Measurements from ENCODE around the gene PHOX2A. TPM values are rescaled to one million over a fixed set of nuclear protein-coding genes. Genes with fewer than 3 reads are reported as not detected.

The PHOX2A gene
- total RNA-seq, 1 experiment from 2014 or later = not detected

GRCh38 chr11:72239313-72239848 is 4.6 kb downstream of the PHOX2A start:
- H3K27ac ChIP-seq = no peak overlapping the region
- H4K20me1 ChIP-seq (ENCODE audit: insufficient read depth) = peaks cover 13% of the 10 kb centered on the region
- intact Hi-C loops (cut with micrococcal nuclease; ENCODE audit: unreplicated experiment) = no loop called here
- H3K79me2 ChIP-seq (ENCODE audit: low read depth) = no peaks in the 10 kb centered on the region
- no peak overlapping the region for H3K4me3 ChIP-seq
- ChIA-PET CTCF (no interaction called here), POLR2A (ENCODE audit: unreplicated experiment) (no interaction called here)
- BruUV-seq (replicated peaks) = no TSS peak
- 0 out of 2 replicates have a peak, but pooled peaks cover 4% of the 10 kb centered on the region for H3K36me3 ChIP-seq (ENCODE audit: low read depth)
- no peak overlapping the region for H2AFZ ChIP-seq
- no peaks in the 10 kb centered on the region for H3K9me3 ChIP-seq (ENCODE audit: insufficient read depth, low read depth)
- H3K9me2 ChIP-seq (ENCODE audit: insufficient read depth) = no peaks in the 10 kb centered on the region
- TF ChIP-seq EZH2 (IDR thresholded peaks at IDR 0.05; ENCODE audit: low read depth) (no peak), CTCF (conservative IDR thresholded peaks at IDR 0.05) (no peak)
- H3K4me1 ChIP-seq (replicated peaks; ENCODE audit: insufficient read depth) = no peaks in the 10 kb centered on the region
- peaks cover 2% of the 10 kb centered on the region; the same call in 1 of the 2 replicates for H3K27me3 ChIP-seq (ENCODE audit: insufficient read depth, low read depth)
- peaks cover 31% of the 10 kb centered on the region for H3F3A ChIP-seq (ENCODE audit: insufficient read depth, low read depth)
- H3K4me2 ChIP-seq = no peak overlapping the region
- peak in 1 of 2 experiments; percentile 53 for DNase-seq

GRCh38 chr11:72238492-72239312 is 5.3 kb downstream of the PHOX2A start:
- Histone ChIP-seq H3F3A (ENCODE audit: insufficient read depth, low read depth) (peaks cover 37% of the 10 kb centered on the region), H3K4me2 (no peak overlapping the region), H3K9me2 (ENCODE audit: insufficient read depth) (no peaks in the 10 kb centered on the region), H3K27me3 (ENCODE audit: insufficient read depth, low read depth) (no peaks in the 10 kb centered on the region), H3K9me3 (ENCODE audit: insufficient read depth, low read depth) (no peaks in the 10 kb centered on the region), H2AFZ (no peak overlapping the region), H3K36me3 (ENCODE audit: low read depth) (0 out of 2 replicates have a peak, but pooled peaks cover 4% of the 10 kb centered on the region), H3K27ac (no peak overlapping the region), H4K20me1 (ENCODE audit: insufficient read depth) (peaks cover 17% of the 10 kb centered on the region), H3K4me3 (no peak overlapping the region), H3K4me1 (replicated peaks; ENCODE audit: insufficient read depth) (no peaks in the 10 kb centered on the region), H3K79me2 (ENCODE audit: low read depth) (no peaks in the 10 kb centered on the region)
- TF ChIP-seq CTCF (conservative IDR thresholded peaks at IDR 0.05) (peak; percentile 16), EZH2 (IDR thresholded peaks at IDR 0.05; ENCODE audit: low read depth) (no peak)
- ChIA-PET CTCF (no interaction called here), POLR2A (ENCODE audit: unreplicated experiment) (no interaction called here)
- intact Hi-C loops (cut with micrococcal nuclease; ENCODE audit: unreplicated experiment) = no loop called here
- BruUV-seq (replicated peaks) = no TSS peak
- DNase-seq = no peak

- Histone ChIP-seq H3K4me3 (no peak overlapping the region), H3K9me3 (ENCODE audit: insufficient read depth, low read depth) (no peaks in the 10 kb centered on the region), H3K4me1 (replicated peaks; ENCODE audit: insufficient read depth) (no peaks in the 10 kb centered on the region), H3F3A (ENCODE audit: insufficient read depth, low read depth) (peaks cover 41% of the 10 kb centered on the region), H3K27ac (no peak overlapping the region), H3K27me3 (ENCODE audit: insufficient read depth, low read depth) (no peaks in the 10 kb centered on the region), H4K20me1 (ENCODE audit: insufficient read depth) (peaks cover 17% of the 10 kb centered on the region), H3K9me2 (ENCODE audit: insufficient read depth) (no peaks in the 10 kb centered on the region), H3K4me2 (no peak overlapping the region), H3K79me2 (ENCODE audit: low read depth) (no peaks in the 10 kb centered on the region), H3K36me3 (ENCODE audit: low read depth) (0 out of 2 replicates have a peak, but pooled peaks cover 4% of the 10 kb centered on the region), H2AFZ (no peak overlapping the region)
- intact Hi-C loops (cut with micrococcal nuclease; ENCODE audit: unreplicated experiment) = no loop called here
- peak; percentile 61 for TF ChIP-seq CTCF (conservative IDR thresholded peaks at IDR 0.05)
- TF ChIP-seq EZH2 (IDR thresholded peaks at IDR 0.05; ENCODE audit: low read depth) = no peak
- POLR2A ChIA-PET (ENCODE audit: unreplicated experiment) = no interaction called here
- peak in 1 of 2 experiments; percentile 46 for DNase-seq
- CTCF ChIA-PET = interaction anchor here (0.6 kb wide), 1 partner anchor 85 kb away, joined by 16 read pairs; no protein-coding TSS in a partner anchor
- no TSS peak for BruUV-seq (replicated peaks)
These were observed 5.9 kb downstream of the PHOX2A start for GRCh38 chr11:72238040-72238450.

Data from PC-9 (cell line).